NCI-H2196 (cell line): ENCODE results near the gene TMEM74B.

ENCODE experiments used
- DNase-seq: peaks from one replicate; lab custom pipeline; 2025; ENCODE audit not compliant: unreplicated experiment; lab: John Stamatoyannopoulos, UW

Gene TMEM74B

GRCh38 chr20:1183153-1183552 lies 1.6 kb downstream of the TMEM74B start:
- no peak for DNase-seq

- no peak for DNase-seq
Measured at GRCh38 chr20:1182106-1182505, 2.7 kb downstream of the TMEM74B start.

- no peak for DNase-seq
Measured at GRCh38 chr20:1180949-1181348, 3.8 kb downstream of the TMEM74B start.

- no peak for DNase-seq
Measured at GRCh38 chr20:1178623-1179022, 6.2 kb downstream of the TMEM74B start.

- no peak for DNase-seq
Measured at GRCh38 chr20:1178103-1178502, 6.7 kb downstream of the TMEM74B start.

GRCh38 chr20:1177680-1178079 lies 7.1 kb downstream of the TMEM74B start:
- peak; percentile 11 for DNase-seq

GRCh38 chr20:1174787-1175186 lies 10.0 kb downstream of the TMEM74B start:
- no peak for DNase-seq

- no peak for DNase-seq
Measured at GRCh38 chr20:1173698-1174097, 11.1 kb downstream of the TMEM74B start.

- DNase-seq = no peak
Measured at GRCh38 chr20:1171461-1172093, 13.2 kb downstream of the TMEM74B start.

GRCh38 chr20:1169224-1169623 lies 15.6 kb downstream of the TMEM74B start:
- DNase-seq = no peak

GRCh38 chr20:1166948-1167720 lies 17.6 kb downstream of the TMEM74B start:
- DNase-seq = no peak

- DNase-seq = no peak
Measured at GRCh38 chr20:1165941-1166340, 18.8 kb downstream of the TMEM74B start.

GRCh38 chr20:1165521-1165920 lies 19.3 kb downstream of the TMEM74B start:
- DNase-seq = no peak

GRCh38 chr20:1164871-1165270 lies 19.9 kb downstream of the TMEM74B start:
- no peak for DNase-seq

- DNase-seq = no peak
Measured at GRCh38 chr20:1163653-1164052, 21.1 kb downstream of the TMEM74B start.

GRCh38 chr20:1163105-1163504 lies 21.7 kb downstream of the TMEM74B start:
- no peak for DNase-seq

- no peak for DNase-seq
Measured at GRCh38 chr20:1160991-1161390, 23.8 kb downstream of the TMEM74B start.

- no peak for DNase-seq
Measured at GRCh38 chr20:1160496-1160895, 24.3 kb downstream of the TMEM74B start.

GRCh38 chr20:1155342-1155741 lies 29.4 kb downstream of the TMEM74B start:
- DNase-seq = no peak

GRCh38 chr20:1154691-1155090 lies 30.1 kb downstream of the TMEM74B start:
- DNase-seq = no peak

GRCh38 chr20:1154226-1154625 lies 30.6 kb downstream of the TMEM74B start:
- DNase-seq = no peak

GRCh38 chr20:1150968-1151367 lies 33.8 kb downstream of the TMEM74B start:
- DNase-seq = no peak

GRCh38 chr20:1150218-1150617 lies 34.6 kb downstream of the TMEM74B start:
- no peak for DNase-seq
